ENCODE results near the gene CDC42BPB.

Gene CDC42BPB

GRCh38 chr14:102901633-102902032 is 155.7 kb downstream of the CDC42BPB start:
- Histone ChIP-seq H3K27me3 (replicated peaks; ENCODE audit: insufficient read depth, low read length) (no peaks in the 10 kb centered on the region), H3F3A (ENCODE audit: insufficient read depth, low read length) (peaks cover 18% of the 10 kb centered on the region), H3K79me2 (ENCODE audit: low read length) (peaks cover 10% of the 10 kb centered on the region), H3K4me1 (ENCODE audit: low read length) (peaks cover 22% of the 10 kb centered on the region), H3K4me2 (ENCODE audit: low read depth, low read length) (peak overlapping the region; percentile 87), H2AFZ (ENCODE audit: low read length) (no peak overlapping the region), H3K36me3 (replicated peaks; ENCODE audit: insufficient read depth, low read length) (no peaks in the 10 kb centered on the region), H3K9ac (ENCODE audit: low read length) (peak overlapping the region; percentile 65), H3K27ac (ENCODE audit: low read length) (peak overlapping the region; percentile 96), H3K9me2 (replicated peaks; ENCODE audit: insufficient read depth, low read length) (no peaks in the 10 kb centered on the region), H4K20me1 (ENCODE audit: insufficient read depth, low read length) (no peaks in the 10 kb centered on the region), H3K9me3 (replicated peaks; ENCODE audit: insufficient read depth, low read length) (no peaks in the 10 kb centered on the region), H3K4me3 (ENCODE audit: low read length) (peak overlapping the region; percentile 47; the same call in 1 of the 2 replicates)
- peak; percentile 66 for DNase-seq
- TF ChIP-seq EZH2 (optimal IDR thresholded peaks at IDR 0.05; ENCODE audit: low read depth, low read length) (no peak), CTCF (IDR thresholded peaks at IDR 0.05; ENCODE audit: low read length) (no peak), EZH2phosphoT487 (IDR thresholded peaks at IDR 0.05; ENCODE audit: low read length) (no peak)

GRCh38 chr14:102900631-102901571 is 156.4 kb downstream of the CDC42BPB start:
- no peaks in the 10 kb centered on the region for H4K20me1 ChIP-seq (ENCODE audit: insufficient read depth, low read length)
- TF ChIP-seq EZH2 (optimal IDR thresholded peaks at IDR 0.05; ENCODE audit: low read depth, low read length) (no peak), CTCF (IDR thresholded peaks at IDR 0.05; ENCODE audit: low read length) (no peak), EZH2phosphoT487 (IDR thresholded peaks at IDR 0.05; ENCODE audit: low read length) (no peak)
- peaks cover 10% of the 10 kb centered on the region for H3K79me2 ChIP-seq (ENCODE audit: low read length)
- H2AFZ ChIP-seq (ENCODE audit: low read length): no peak overlapping the region
- H3K36me3 ChIP-seq (replicated peaks; ENCODE audit: insufficient read depth, low read length): no peaks in the 10 kb centered on the region
- peak overlapping the region; percentile 47 for H3K4me3 ChIP-seq (ENCODE audit: low read length)
- DNase-seq: peak; percentile 26
- peak overlapping the region; percentile 96 for H3K27ac ChIP-seq (ENCODE audit: low read length)
- H3K9ac ChIP-seq (ENCODE audit: low read length): peak overlapping the region; percentile 65
- peaks cover 18% of the 10 kb centered on the region for H3F3A ChIP-seq (ENCODE audit: insufficient read depth, low read length)
- peak overlapping the region; percentile 87 for H3K4me2 ChIP-seq (ENCODE audit: low read depth, low read length)
- no peaks in the 10 kb centered on the region for H3K9me3 ChIP-seq (replicated peaks; ENCODE audit: insufficient read depth, low read length)
- H3K4me1 ChIP-seq (ENCODE audit: low read length): peaks cover 22% of the 10 kb centered on the region
- no peaks in the 10 kb centered on the region for H3K27me3 ChIP-seq (replicated peaks; ENCODE audit: insufficient read depth, low read length)
- no peaks in the 10 kb centered on the region for H3K9me2 ChIP-seq (replicated peaks; ENCODE audit: insufficient read depth, low read length)

GRCh38 chr14:102899516-102899900 is 157.8 kb downstream of the CDC42BPB start:
- Histone ChIP-seq H3K9me3 (replicated peaks; ENCODE audit: insufficient read depth, low read length) (no peaks in the 10 kb centered on the region), H3F3A (ENCODE audit: insufficient read depth, low read length) (peaks cover 18% of the 10 kb centered on the region), H3K4me3 (ENCODE audit: low read length) (no peak overlapping the region), H3K27me3 (replicated peaks; ENCODE audit: insufficient read depth, low read length) (no peaks in the 10 kb centered on the region), H3K9ac (ENCODE audit: low read length) (no peak overlapping the region), H4K20me1 (ENCODE audit: insufficient read depth, low read length) (no peaks in the 10 kb centered on the region), H3K9me2 (replicated peaks; ENCODE audit: insufficient read depth, low read length) (no peaks in the 10 kb centered on the region), H2AFZ (ENCODE audit: low read length) (no peak overlapping the region), H3K4me2 (ENCODE audit: low read depth, low read length) (no peak overlapping the region), H3K27ac (ENCODE audit: low read length) (no peak overlapping the region; the same call in 1 of the 2 replicates), H3K79me2 (ENCODE audit: low read length) (peaks cover 10% of the 10 kb centered on the region), H3K4me1 (ENCODE audit: low read length) (peaks cover 22% of the 10 kb centered on the region), H3K36me3 (replicated peaks; ENCODE audit: insufficient read depth, low read length) (no peaks in the 10 kb centered on the region)
- TF ChIP-seq EZH2phosphoT487 (IDR thresholded peaks at IDR 0.05; ENCODE audit: low read length): no peak
- no peak for TF ChIP-seq EZH2 (optimal IDR thresholded peaks at IDR 0.05; ENCODE audit: low read depth, low read length)
- TF ChIP-seq CTCF (IDR thresholded peaks at IDR 0.05; ENCODE audit: low read length): no peak
- DNase-seq: no peak
